Endothelial cell of umbilical vein (primary cell): Measurements from ENCODE around the gene SS18L1. TPM values are rescaled to one million over a fixed set of nuclear protein-coding genes. Genes with fewer than 3 reads are reported as not detected.

Source experiments
- BruUV-seq: library from RNA; stranded (reverse); fragments of 400-500 nt; replicated peaks from 2 replicates; lab custom pipeline; 2021; lab: Mats Ljungman, UMichigan
- CTCF ChIA-PET: fragments of 300-600, 350-600 bp; sonication (Branson Sonifier 250); formaldehyde crosslinking; loops from one replicate; lab custom pipeline; 2021; ENCODE audit warnings: antibody characterized with exemption, inconsistent platforms; lab: Charles Lee
- POLR2A ChIA-PET: fragments of 300-600, 350-600 bp; sonication (Branson Sonifier 250); formaldehyde crosslinking; loops from one replicate; lab custom pipeline; 2021; ENCODE audit warnings: antibody characterized with exemption, inconsistent platforms; lab: Charles Lee
- DNase-seq: peaks from one replicate; pipeline ENCODE4 v3.0.0-alpha.2; 2011; ENCODE audit warnings: low read depth, low spot score
- FAIRE-seq: peaks from 2 replicates; lab custom pipeline; 2011; peaks lifted over from hg19 to GRCh38; lab: Jason Lieb, UNC
- H2AFZ ChIP-seq: 2 replicates; pipeline ENCODE4 v1.6.0; 2012; ENCODE audit warnings: low read depth, low read length, control low read depth, inconsistent platforms
- H3K27ac ChIP-seq: 2 replicates; pipeline ENCODE4 v1.5.1; 2011; ENCODE audit warnings: low read depth, mild to moderate bottlenecking, control low read depth, low read length, moderate library complexity; ENCODE audit not compliant: insufficient read depth
- H3K27me3 ChIP-seq, 2 experiments: 2 replicates each; pipeline versions ENCODE4 v1.6.0 to v1.6.1; 2011; ENCODE audit warnings: low read length in 2 of 2, mixed read lengths in 1 of 2; ENCODE audit not compliant: control insufficient read depth in 2 of 2, insufficient read depth in 2 of 2
- H3K36me3 ChIP-seq, 2 experiments: 2 replicates in 1 of 2; 3 replicates in 1 of 2; pipeline ENCODE4 v1.5.1; 2011; ENCODE audit warnings: low read length in 2 of 2, mild to moderate bottlenecking in 1 of 2, moderate library complexity in 1 of 2; ENCODE audit not compliant: control insufficient read depth in 2 of 2, insufficient read depth in 2 of 2; ENCODE audit errors: extremely low read depth in 1 of 2
- H3K4me1 ChIP-seq: 3 replicates; pipeline ENCODE4 v1.5.1; 2011; ENCODE audit warnings: mild to moderate bottlenecking, low read length; ENCODE audit not compliant: control insufficient read depth, insufficient read depth; ENCODE audit errors: extremely low read depth
- H3K4me2 ChIP-seq: 2 replicates; pipeline ENCODE4 v1.6.1; 2011; ENCODE audit warnings: low read length, control low read depth, mixed read lengths; ENCODE audit not compliant: insufficient read depth
- H3K4me3 ChIP-seq, 3 experiments: fragments of 200-600 bp in 1 of 3; sonication (generic), shearing (Covaris generic) in 1 of 3; replicated peaks in 1 of 3; 2 replicates each; pipeline ENCODE4 v1.5.1; 2011 to 2016; ENCODE audit warnings: control low read depth in 3 of 3, low read length in 3 of 3, mild to moderate bottlenecking in 2 of 3, inconsistent platforms in 1 of 3, low read depth in 1 of 3, moderate library complexity in 1 of 3; ENCODE audit not compliant: insufficient read depth in 1 of 3
- H3K79me2 ChIP-seq: 2 replicates; pipeline ENCODE4 v1.6.0; 2012; ENCODE audit warnings: low read length, inconsistent platforms; ENCODE audit not compliant: control insufficient read depth, insufficient read depth
- H3K9ac ChIP-seq: replicated peaks from 2 replicates; pipeline ENCODE3; 2011; ENCODE audit warnings: low read length, control low read depth; ENCODE audit not compliant: insufficient read depth; ENCODE audit errors: extremely low read depth
- H3K9me1 ChIP-seq: replicated peaks from 3 replicates; pipeline ENCODE4 v1.6.0; 2011; ENCODE audit warnings: mild to moderate bottlenecking, low read length; ENCODE audit not compliant: control insufficient read depth, insufficient read depth; ENCODE audit errors: extremely low read depth
- H3K9me3 ChIP-seq: replicated peaks from 2 replicates; pipeline ENCODE4 v1.5.1; 2012; ENCODE audit warnings: low read length, inconsistent platforms; ENCODE audit not compliant: control insufficient read depth, insufficient read depth
- H4K20me1 ChIP-seq: replicated peaks from 2 replicates; pipeline ENCODE3; 2011; ENCODE audit warnings: mild to moderate bottlenecking, low read length; ENCODE audit not compliant: control insufficient read depth, insufficient read depth; ENCODE audit errors: extremely low read depth
- CTCF ChIP-seq, 2 donors: IDR thresholded peaks; 1 replicate in 1 of 2; 2 replicates in 1 of 2; pipeline ENCODE4 v1.5.1; 2011; ENCODE audit warnings: low read length in 2 of 2, mild to moderate bottlenecking in 2 of 2, moderate library complexity in 2 of 2, control low read depth in 1 of 2, inconsistent platforms in 1 of 2, low read depth in 1 of 2; ENCODE audit not compliant: insufficient read depth in 1 of 2; ENCODE audit errors: extremely low read depth in 1 of 2
- EZH2 ChIP-seq: IDR thresholded peaks from 2 replicates; pipeline ENCODE4 v1.6.1; 2012; ENCODE audit warnings: borderline replicate concordance, low read depth, mild to moderate bottlenecking, moderate library complexity, low read length, inconsistent platforms; ENCODE audit not compliant: severe bottlenecking
- FOS ChIP-seq: IDR thresholded peaks from 2 replicates; pipeline ENCODE4 v1.6.1; 2011; ENCODE audit warnings: mild to moderate bottlenecking, low read length, moderate library complexity, borderline replicate concordance; ENCODE audit not compliant: insufficient read depth
- GATA2 ChIP-seq: IDR thresholded peaks from 2 replicates; pipeline ENCODE4 v1.7.0; 2011; ENCODE audit warnings: low read depth, mild to moderate bottlenecking, moderate library complexity, mixed read lengths, low read length; ENCODE audit not compliant: insufficient read length, insufficient read depth
- JUN ChIP-seq: IDR thresholded peaks from 2 replicates; pipeline ENCODE4 v1.6.1; 2011; ENCODE audit warnings: borderline replicate concordance, low read depth; ENCODE audit not compliant: insufficient read length, insufficient read depth
- MYC ChIP-seq: IDR thresholded peaks from one replicate; pipeline ENCODE4 v1.6.1; 2011; ENCODE audit warnings: mild to moderate bottlenecking, low read depth, low read length
- POLR2A ChIP-seq: IDR thresholded peaks from 2 replicates; pipeline ENCODE4 v1.6.1; 2012; ENCODE audit warnings: low read depth, mild to moderate bottlenecking, control low read depth, low read length
- POLR2AphosphoS5 ChIP-seq: IDR thresholded peaks from 2 replicates; pipeline ENCODE4 v1.6.1; 2012; ENCODE audit warnings: low read depth, mild to moderate bottlenecking, control low read depth, low read length, moderate library complexity; ENCODE audit not compliant: insufficient read depth
- dilution Hi-C: fragments of 300-500 bp; cut with MboI; formaldehyde crosslinking; loops from one replicate; pipeline ENCODE4 v1.15.0; 2019; ENCODE audit warnings: low sequenced_read_pairs; ENCODE audit not compliant: extremely low pct_ligation_motif_present
- intact Hi-C: fragments of 100-400 bp; cut with micrococcal nuclease; formaldehyde crosslinking; loops from one replicate; pipeline ENCODE4 v1.10.0; 2022
- polyA plus RNA-seq, 4 experiments: library from polyadenylated mRNA; depleted of rRNA in 3 of 4; stranded (reverse) in 3 of 4; unstranded in 1 of 4; fragments of >200 nt; gene quantifications; 2 replicates each; pipeline versions ENCODE4 v1.2.1 to v1.2.3, GENCODE V29; 2011 to 2012; ENCODE audit warnings: missing spikeins in 1 of 4
- total RNA-seq: library from RNA; stranded (reverse); gene quantifications from 2 replicates; pipeline ENCODE4 v1.2.3, GENCODE V29; 2021
- TF ChIP-seq, protein P1 (sequence below): IDR thresholded peaks from 2 replicates; pipeline ENCODE4 v1.6.1; 2011; ENCODE audit not compliant: insufficient read depth, insufficient read length

The SS18L1 gene
- total and polyA plus RNA-seq, 2 donors (not counting 3 experiments of a cell fraction or from before 2014, with no cell fraction given) = 15.4 to 21.7 TPM

DNA sequence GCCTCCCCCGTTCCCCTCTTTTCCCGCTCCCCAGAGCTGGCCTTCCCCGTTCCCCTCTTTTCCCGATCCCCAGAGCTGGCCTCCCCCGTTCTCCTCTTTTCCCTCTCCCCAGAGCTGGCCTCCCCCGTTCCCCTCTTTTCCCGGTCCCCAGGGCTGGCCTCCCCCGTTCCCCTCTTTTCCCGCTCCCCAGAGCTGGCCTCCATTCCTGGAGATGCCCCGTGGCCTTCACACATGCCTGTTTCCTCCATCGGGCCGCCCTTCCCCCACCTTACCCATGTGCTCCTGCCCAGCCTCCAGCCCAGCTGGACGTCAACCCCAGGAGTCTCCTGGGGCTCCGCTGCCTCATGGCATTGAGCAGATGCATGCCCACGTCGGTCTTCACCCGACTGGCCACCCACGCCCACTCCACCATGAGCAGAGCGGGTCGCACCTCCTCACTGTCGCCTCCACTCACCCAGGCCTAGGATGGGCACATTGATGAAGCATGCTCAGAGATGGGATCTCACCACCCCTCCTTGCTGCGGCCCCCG is 8.3 kb downstream of the SS18L1 start:
- Histone ChIP-seq H3K9ac (no peak overlapping the region), H3K27ac (no peak overlapping the region), H4K20me1 (no peaks in the 10 kb centered on the region), H3K27me3 (no peaks in the 10 kb centered on the region), H3K4me2 (no peak overlapping the region), H3K4me1 (no peaks in the 10 kb centered on the region), H3K36me3 (peaks cover 0 to 8% of the 10 kb centered on the region in 2 experiments), H3K4me3 (no peak overlapping the region), H3K79me2 (peaks cover 83% of the 10 kb centered on the region), H2AFZ (no peak overlapping the region), H3K9me3 (no peaks in the 10 kb centered on the region), H3K9me1 (no peaks in the 10 kb centered on the region)
- TF ChIP-seq EZH2 (no peak), POLR2A (no peak), FOS (no peak), JUN (no peak), POLR2AphosphoS5 (no peak), MYC (no peak), GATA2 (no peak), CTCF (IDR thresholded peaks at IDR 0.05; ENCODE audit: extremely low read depth in 1 of 2, insufficient read depth in 1 of 2, low read depth in 1 of 2, low read length in 2 of 2) (no peak)
- TF ChIP-seq, protein P1, sequence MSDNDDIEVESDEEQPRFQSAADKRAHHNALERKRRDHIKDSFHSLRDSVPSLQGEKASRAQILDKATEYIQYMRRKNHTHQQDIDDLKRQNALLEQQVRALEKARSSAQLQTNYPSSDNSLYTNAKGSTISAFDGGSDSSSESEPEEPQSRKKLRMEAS = no peak
- DNase-seq (no peak), FAIRE-seq (no peak)
- CTCF ChIA-PET = no interaction called here
- no TSS peak for BruUV-seq
- intact Hi-C loops = no loop called here
- dilution Hi-C loops = no loop called here
- POLR2A ChIA-PET = no interaction called here
